Measurements from ENCODE around the gene RAB6B.

DNA sequence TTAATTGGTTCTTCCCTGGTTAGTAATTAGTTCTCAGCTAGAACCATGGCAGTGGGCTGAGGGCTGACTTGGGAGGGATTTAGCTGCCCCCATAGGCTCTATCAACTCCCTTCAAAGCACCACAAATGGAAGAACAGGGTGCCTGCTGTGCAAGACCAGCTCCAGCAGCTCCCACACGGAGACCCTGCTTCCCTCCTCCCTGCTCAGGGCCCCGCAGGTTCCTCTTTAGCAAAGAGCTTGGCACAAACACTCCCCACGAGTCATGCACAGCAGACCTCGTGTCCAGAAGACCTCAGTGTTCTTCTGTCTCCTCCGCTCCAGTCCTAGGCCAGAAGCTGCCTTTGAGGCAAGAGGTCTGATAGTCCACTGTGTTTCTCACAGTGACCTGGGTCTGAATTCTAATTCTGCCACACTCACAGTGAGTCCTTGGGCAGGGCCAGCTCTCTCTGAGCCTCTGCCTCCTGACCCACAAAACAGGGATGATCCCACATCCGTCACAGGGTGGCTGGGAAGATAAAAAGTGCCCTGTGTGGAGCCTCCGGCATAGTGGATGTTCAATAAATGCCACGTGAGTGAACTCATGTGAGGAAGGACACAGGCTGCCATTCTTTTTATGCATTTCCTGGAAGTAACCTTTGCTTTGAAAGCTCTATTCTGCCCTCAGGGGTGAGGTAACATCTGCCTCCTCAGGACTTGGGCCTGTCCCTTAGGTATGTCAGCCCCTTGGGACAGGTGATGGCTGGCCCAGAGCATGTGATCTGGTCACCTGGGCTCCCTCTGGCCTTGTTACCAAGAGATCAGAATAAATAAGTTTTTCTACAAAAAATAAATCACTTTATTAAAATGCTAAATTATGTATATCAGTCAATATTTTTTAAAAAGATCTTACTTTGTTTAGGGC lies 7.6 kb downstream of the RAB6B start:
- no peak for TF ChIP-seq POLR2AphosphoS5 (IDR thresholded peaks at IDR 0.05)
- no peak for TF ChIP-seq CTCF (IDR thresholded peaks at IDR 0.05)

All from breast epithelium (tissue), 3 donors.